HepG2 (cell line): ENCODE data around the gene ST6GALNAC4. TPM values are rescaled to one million over a fixed set of nuclear protein-coding genes. Genes with fewer than 3 reads are reported as not detected.

ENCODE experiments used
- CHD4 ChIP-seq: fragments of 200-600 bp; sonication (generic); IDR thresholded peaks from 2 replicates; pipeline ENCODE4 v1.7.0; 2017; ENCODE audit warnings: mild to moderate bottlenecking, low read length, borderline replicate concordance
- HDAC6 ChIP-seq: fragments of 200-600 bp; sonication (generic); IDR thresholded peaks from 2 replicates; pipeline ENCODE4 v1.7.0; 2017; ENCODE audit warnings: mild to moderate bottlenecking, antibody characterized with exemption, low read length, low read depth
- SP5 ChIP-seq: IDR thresholded peaks from 2 replicates; pipeline ENCODE4 v1.6.1; 2016; ENCODE audit warnings: low read depth, borderline replicate concordance
- TOPORS ChIP-seq: sonication (generic); formaldehyde crosslinking; IDR thresholded peaks from 2 replicates; pipeline ENCODE4 v1.8.0; 2023; ENCODE audit warnings: mild to moderate bottlenecking, missing genetic modification reagents
- ZBTB38 ChIP-seq: sonication (generic); formaldehyde crosslinking; IDR thresholded peaks from 2 replicates; pipeline ENCODE4 v1.5.1; 2020; ENCODE audit warnings: mild to moderate bottlenecking, missing genetic modification reagents
- ZNF329 ChIP-seq: sonication (generic); formaldehyde crosslinking; IDR thresholded peaks from 2 replicates; pipeline ENCODE4 v1.9.0; 2021; ENCODE audit warnings: low read depth, mild to moderate bottlenecking, missing genetic modification reagents
- ZNF354B ChIP-seq: sonication (generic); formaldehyde crosslinking; IDR thresholded peaks from 2 replicates; pipeline ENCODE4 v1.8.0; 2022; ENCODE audit warnings: mild to moderate bottlenecking, missing genetic modification reagents
- polyA plus RNA-seq, 8 experiments: library from polyadenylated mRNA; depleted of rRNA in 3 of 8; stranded (reverse) in 7 of 8; unstranded in 1 of 8; fragments of >200 nt; fragmentation: Illumina TruSeq in 4 of 8; extraction: Trizol in 4 of 8; gene quantifications; 2 replicates each; pipeline versions ENCODE4 v1.2.1 to v1.2.3, GENCODE V29; 2011 to 2016; ENCODE audit warnings: low read depth in 4 of 8, missing spikeins in 1 of 8, mixed read lengths in 1 of 8; ENCODE audit not compliant: insufficient read depth in 1 of 8
- total RNA-seq, 5 experiments: library from RNA; depleted of rRNA; stranded (reverse); fragments of >200 nt; fragmentation: Illumina TruSeq; extraction: Trizol; gene quantifications; 2 replicates each; pipeline ENCODE4 v1.2.3, GENCODE V29; 2016; ENCODE audit warnings: low read depth in 1 of 5
- TF ChIP-seq, protein P1 (sequence below): sonication (generic); formaldehyde crosslinking; IDR thresholded peaks from 2 replicates; pipeline ENCODE4 v1.5.1; 2020; ENCODE audit warnings: missing genetic modification reagents, mild to moderate bottlenecking, borderline replicate concordance
- TF ChIP-seq, protein P2 (sequence below): sonication (generic); formaldehyde crosslinking; IDR thresholded peaks from 2 replicates; pipeline ENCODE4 v1.8.1; 2022; ENCODE audit warnings: low read depth, mild to moderate bottlenecking, missing genetic modification reagents
- TF ChIP-seq, protein P3 (sequence below): sonication (generic); formaldehyde crosslinking; IDR thresholded peaks from 2 replicates; pipeline ENCODE4 v1.4.0; 2020; ENCODE audit warnings: mild to moderate bottlenecking, missing genetic modification reagents
- TF ChIP-seq, protein P4 (sequence below): sonication (generic); formaldehyde crosslinking; IDR thresholded peaks from 2 replicates; pipeline ENCODE4 v1.4.0; 2020; ENCODE audit warnings: missing genetic modification reagents
- TF ChIP-seq, protein P5 (sequence below): sonication (generic); formaldehyde crosslinking; IDR thresholded peaks from 2 replicates; pipeline ENCODE4 v1.5.0; 2020; ENCODE audit warnings: mild to moderate bottlenecking, missing genetic modification reagents, borderline replicate concordance
- TF ChIP-seq, protein P6 (sequence below), 2 experiments: sonication (generic) in 1 of 2; formaldehyde crosslinking in 1 of 2; IDR thresholded peaks; 2 replicates each; pipeline versions ENCODE4 v1.4.0 to v1.6.1; 2018 to 2020; ENCODE audit warnings: missing genetic modification reagents in 2 of 2, borderline replicate concordance in 1 of 2, low read depth in 1 of 2, mild to moderate bottlenecking in 1 of 2, missing biosample characterization in 1 of 2

ST6GALNAC4 gene
- total and polyA plus RNA-seq, 2 of the 13 experiments (the other 11 are each of a cell fraction or from before 2014, with no cell fraction given) = 18.8 to 27.7 TPM

DNA sequence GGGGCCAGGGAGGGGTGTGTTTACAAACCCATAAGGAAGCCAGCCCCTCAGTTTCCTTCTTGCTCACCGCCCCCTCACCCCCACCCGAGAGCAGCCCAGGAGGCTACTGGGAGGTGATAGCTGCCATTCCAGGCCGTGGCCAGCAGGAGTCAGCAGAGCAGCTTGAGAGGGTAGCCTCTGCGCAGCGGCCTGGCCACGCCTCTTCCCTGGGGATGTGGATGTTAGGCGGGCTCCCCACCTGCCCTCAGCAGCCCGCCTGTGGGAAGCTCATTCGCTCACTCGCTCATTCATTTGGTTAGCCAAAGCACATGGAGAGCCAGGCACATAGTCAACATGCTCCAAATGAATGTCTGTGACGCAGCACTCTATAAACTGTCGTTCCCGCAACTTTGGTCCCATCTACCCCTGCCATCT, 26.9 kb upstream of the ST6GALNAC4 start (continued):
- TF ChIP-seq, protein P1, sequence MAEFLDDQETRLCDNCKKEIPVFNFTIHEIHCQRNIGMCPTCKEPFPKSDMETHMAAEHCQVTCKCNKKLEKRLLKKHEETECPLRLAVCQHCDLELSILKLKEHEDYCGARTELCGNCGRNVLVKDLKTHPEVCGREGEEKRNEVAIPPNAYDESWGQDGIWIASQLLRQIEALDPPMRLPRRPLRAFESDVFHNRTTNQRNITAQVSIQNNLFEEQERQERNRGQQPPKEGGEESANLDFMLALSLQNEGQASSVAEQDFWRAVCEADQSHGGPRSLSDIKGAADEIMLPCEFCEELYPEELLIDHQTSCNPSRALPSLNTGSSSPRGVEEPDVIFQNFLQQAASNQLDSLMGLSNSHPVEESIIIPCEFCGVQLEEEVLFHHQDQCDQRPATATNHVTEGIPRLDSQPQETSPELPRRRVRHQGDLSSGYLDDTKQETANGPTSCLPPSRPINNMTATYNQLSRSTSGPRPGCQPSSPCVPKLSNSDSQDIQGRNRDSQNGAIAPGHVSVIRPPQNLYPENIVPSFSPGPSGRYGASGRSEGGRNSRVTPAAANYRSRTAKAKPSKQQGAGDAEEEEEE (CRISPR knock-in tag) = no peak
- 0 out of 2 replicates have a peak, but pooled peaks have one; percentile 33 for TF ChIP-seq SP5 (CRISPR knock-in tag)
- TF ChIP-seq, protein P2, sequence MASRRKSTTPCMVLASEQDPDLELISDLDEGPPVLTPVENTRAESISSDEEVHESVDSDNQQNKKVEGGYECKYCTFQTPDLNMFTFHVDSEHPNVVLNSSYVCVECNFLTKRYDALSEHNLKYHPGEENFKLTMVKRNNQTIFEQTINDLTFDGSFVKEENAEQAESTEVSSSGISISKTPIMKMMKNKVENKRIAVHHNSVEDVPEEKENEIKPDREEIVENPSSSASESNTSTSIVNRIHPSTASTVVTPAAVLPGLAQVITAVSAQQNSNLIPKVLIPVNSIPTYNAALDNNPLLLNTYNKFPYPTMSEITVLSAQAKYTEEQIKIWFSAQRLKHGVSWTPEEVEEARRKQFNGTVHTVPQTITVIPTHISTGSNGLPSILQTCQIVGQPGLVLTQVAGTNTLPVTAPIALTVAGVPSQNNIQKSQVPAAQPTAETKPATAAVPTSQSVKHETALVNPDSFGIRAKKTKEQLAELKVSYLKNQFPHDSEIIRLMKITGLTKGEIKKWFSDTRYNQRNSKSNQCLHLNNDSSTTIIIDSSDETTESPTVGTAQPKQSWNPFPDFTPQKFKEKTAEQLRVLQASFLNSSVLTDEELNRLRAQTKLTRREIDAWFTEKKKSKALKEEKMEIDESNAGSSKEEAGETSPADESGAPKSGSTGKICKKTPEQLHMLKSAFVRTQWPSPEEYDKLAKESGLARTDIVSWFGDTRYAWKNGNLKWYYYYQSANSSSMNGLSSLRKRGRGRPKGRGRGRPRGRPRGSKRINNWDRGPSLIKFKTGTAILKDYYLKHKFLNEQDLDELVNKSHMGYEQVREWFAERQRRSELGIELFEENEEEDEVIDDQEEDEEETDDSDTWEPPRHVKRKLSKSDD (CRISPR knock-in tag) = 0 out of 2 replicates have a peak, but pooled peaks have one; percentile 38
- peak; percentile 92 for TF ChIP-seq ZBTB38
- no peak for TF ChIP-seq HDAC6
- TF ChIP-seq, protein P3, sequence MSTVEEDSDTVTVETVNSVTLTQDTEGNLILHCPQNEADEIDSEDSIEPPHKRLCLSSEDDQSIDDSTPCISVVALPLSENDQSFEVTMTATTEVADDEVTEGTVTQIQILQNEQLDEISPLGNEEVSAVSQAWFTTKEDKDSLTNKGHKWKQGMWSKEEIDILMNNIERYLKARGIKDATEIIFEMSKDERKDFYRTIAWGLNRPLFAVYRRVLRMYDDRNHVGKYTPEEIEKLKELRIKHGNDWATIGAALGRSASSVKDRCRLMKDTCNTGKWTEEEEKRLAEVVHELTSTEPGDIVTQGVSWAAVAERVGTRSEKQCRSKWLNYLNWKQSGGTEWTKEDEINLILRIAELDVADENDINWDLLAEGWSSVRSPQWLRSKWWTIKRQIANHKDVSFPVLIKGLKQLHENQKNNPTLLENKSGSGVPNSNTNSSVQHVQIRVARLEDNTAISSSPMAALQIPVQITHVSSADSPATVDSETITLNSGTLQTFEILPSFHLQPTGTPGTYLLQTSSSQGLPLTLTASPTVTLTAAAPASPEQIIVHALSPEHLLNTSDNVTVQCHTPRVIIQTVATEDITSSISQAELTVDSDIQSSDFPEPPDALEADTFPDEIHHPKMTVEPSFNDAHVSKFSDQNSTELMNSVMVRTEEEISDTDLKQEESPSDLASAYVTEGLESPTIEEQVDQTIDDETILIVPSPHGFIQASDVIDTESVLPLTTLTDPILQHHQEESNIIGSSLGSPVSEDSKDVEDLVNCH (CRISPR knock-in tag) = no peak
- no peak for TF ChIP-seq TOPORS (CRISPR knock-in tag)
- TF ChIP-seq, protein P4, sequence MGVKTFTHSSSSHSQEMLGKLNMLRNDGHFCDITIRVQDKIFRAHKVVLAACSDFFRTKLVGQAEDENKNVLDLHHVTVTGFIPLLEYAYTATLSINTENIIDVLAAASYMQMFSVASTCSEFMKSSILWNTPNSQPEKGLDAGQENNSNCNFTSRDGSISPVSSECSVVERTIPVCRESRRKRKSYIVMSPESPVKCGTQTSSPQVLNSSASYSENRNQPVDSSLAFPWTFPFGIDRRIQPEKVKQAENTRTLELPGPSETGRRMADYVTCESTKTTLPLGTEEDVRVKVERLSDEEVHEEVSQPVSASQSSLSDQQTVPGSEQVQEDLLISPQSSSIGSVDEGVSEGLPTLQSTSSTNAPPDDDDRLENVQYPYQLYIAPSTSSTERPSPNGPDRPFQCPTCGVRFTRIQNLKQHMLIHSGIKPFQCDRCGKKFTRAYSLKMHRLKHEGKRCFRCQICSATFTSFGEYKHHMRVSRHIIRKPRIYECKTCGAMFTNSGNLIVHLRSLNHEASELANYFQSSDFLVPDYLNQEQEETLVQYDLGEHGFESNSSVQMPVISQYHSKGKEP = no peak
- TF ChIP-seq ZNF329 (CRISPR knock-in tag) = no peak
- TF ChIP-seq CHD4 = no peak
- TF ChIP-seq ZNF354B (CRISPR knock-in tag) = no peak
- TF ChIP-seq, protein P5, sequence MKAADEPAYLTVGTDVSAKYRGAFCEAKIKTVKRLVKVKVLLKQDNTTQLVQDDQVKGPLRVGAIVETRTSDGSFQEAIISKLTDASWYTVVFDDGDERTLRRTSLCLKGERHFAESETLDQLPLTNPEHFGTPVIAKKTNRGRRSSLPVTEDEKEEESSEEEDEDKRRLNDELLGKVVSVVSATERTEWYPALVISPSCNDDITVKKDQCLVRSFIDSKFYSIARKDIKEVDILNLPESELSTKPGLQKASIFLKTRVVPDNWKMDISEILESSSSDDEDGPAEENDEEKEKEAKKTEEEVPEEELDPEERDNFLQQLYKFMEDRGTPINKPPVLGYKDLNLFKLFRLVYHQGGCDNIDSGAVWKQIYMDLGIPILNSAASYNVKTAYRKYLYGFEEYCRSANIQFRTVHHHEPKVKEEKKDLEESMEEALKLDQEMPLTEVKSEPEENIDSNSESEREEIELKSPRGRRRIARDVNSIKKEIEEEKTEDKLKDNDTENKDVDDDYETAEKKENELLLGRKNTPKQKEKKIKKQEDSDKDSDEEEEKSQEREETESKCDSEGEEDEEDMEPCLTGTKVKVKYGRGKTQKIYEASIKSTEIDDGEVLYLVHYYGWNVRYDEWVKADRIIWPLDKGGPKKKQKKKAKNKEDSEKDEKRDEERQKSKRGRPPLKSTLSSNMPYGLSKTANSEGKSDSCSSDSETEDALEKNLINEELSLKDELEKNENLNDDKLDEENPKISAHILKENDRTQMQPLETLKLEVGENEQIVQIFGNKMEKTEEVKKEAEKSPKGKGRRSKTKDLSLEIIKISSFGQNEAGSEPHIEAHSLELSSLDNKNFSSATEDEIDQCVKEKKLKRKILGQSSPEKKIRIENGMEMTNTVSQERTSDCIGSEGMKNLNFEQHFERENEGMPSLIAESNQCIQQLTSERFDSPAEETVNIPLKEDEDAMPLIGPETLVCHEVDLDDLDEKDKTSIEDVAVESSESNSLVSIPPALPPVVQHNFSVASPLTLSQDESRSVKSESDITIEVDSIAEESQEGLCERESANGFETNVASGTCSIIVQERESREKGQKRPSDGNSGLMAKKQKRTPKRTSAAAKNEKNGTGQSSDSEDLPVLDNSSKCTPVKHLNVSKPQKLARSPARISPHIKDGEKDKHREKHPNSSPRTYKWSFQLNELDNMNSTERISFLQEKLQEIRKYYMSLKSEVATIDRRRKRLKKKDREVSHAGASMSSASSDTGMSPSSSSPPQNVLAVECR (CRISPR knock-in tag) = peak; percentile 35; the same call in 1 of the 2 replicates
- TF ChIP-seq, protein P6, sequence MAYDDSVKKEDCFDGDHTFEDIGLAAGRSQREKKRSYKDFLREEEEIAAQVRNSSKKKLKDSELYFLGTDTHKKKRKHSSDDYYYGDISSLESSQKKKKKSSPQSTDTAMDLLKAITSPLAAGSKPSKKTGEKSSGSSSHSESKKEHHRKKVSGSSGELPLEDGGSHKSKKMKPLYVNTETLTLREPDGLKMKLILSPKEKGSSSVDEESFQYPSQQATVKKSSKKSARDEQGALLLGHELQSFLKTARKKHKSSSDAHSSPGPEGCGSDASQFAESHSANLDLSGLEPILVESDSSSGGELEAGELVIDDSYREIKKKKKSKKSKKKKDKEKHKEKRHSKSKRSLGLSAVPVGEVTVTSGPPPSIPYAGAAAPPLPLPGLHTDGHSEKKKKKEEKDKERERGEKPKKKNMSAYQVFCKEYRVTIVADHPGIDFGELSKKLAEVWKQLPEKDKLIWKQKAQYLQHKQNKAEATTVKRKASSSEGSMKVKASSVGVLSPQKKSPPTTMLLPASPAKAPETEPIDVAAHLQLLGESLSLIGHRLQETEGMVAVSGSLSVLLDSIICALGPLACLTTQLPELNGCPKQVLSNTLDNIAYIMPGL (CRISPR knock-in tag; IDR thresholded peaks at IDR 0.05; ENCODE audit: borderline replicate concordance in 1 of 2, low read depth in 1 of 2) = peak in 1 of 2 experiments; percentile 63; a peak in 2 of 4 replicates
